HUDEP-2 (cell line): ENCODE data around the gene CGNL1.

Experiments
- DNase-seq, 76 experiments: peaks; one replicate each; lab custom pipeline; 2025; ENCODE audit not compliant: unreplicated experiment in 76 of 76; lab: John Stamatoyannopoulos, UW

CGNL1 gene

GRCh38 chr15:57418635-57419034 is 42.3 kb downstream of the CGNL1 start:
- DNase-seq, result no peak

DNA sequence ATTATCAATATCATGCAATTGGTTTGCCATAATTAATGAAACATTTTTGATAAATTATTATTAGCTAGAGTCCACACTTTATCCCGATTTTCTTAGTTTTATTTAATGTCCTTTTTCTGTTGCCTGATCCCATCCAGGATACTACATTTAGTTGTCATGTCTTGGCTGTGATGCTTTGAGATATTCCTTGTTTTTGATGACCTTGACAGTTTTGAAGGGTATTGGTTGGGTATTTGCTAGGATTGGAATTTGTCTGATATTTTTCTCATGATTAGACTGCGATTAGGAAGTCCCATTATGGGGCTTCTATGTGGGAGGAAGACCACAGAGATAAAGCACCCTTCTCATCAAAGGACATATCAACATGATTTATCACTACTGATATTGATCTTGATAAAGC is 43.0 kb downstream of the CGNL1 start:
- no peak for DNase-seq

DNA sequence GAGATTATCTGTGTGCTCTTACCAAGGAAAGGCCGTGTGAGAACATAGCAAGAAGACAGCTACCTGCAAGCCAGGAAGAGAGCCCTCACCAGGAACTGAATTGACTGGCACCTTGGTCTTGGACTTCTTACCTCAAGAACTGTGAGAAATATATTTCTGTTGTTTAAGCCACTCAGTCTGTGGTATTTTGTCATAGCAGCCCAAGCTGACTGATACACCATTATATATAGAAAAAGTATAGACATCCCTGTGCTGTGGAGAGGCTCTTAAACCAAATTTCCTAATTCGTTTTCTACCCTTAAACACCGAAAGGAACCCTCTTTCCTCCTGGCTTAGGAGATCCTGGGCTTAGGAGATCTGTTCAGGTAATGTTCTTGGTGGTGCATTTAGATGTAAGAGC is 44.8 kb downstream of the CGNL1 start:
- DNase-seq, result no peak

DNA sequence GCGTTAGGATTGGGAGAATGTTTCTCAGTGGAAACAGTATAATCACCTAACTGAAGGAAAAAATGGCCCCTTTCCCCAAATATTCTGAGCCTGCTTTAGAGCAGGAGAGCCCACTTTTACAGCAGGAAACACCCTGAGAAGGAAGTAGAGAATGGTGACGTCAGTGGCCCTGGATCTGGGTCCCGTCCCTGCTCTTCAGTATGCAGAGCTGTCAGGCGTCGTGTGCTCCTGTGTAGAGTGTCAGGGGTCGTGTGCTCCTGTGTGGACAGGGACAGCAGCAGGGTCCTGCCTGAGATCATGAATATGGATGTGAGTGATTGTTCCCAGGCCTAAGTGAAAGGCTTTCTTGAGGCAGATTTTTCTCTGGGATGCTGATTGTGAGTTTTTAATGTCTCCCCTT is 45.2 kb downstream of the CGNL1 start:
- no peak for DNase-seq

DNA sequence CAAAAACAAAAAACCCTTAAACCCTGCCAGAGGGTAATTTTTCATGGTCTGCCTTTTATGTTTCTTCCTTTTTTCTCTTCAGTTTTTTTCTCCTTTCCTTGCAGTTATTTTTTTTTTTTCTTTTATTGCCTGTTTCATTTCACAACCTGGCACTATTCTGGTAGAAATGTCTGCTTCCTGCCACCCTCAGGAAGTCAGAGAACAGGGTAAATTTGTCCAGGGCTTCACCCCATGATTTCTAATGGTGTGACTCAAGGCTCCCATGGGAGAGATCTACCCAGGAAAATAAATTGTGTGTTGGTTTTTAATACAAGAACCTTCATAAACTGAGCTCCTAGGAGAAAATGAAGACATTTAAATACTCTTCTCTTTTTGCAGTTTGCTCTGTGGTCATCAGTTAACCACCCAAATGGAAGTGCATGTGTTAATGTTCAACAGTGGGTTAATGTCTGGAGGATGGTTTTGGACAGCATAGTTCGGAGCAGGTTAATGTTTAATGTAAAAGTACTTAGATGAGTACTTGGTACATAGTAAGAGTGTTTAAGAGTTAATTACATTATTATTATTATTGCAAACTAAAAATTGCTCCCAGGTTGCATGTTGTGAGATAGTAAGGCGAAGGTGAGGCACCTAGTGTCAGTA is 45.9 kb downstream of the CGNL1 start:
- DNase-seq, result no peak

- no peak for DNase-seq
These were observed 47.4 kb downstream of the CGNL1 start for GRCh38 chr15:57423599-57424140.

GRCh38 chr15:57424628-57425405 is 48.5 kb downstream of the CGNL1 start:
- no peak for DNase-seq

GRCh38 chr15:57425842-57426241 is 49.5 kb downstream of the CGNL1 start:
- DNase-seq, result no peak

- no peak for DNase-seq
These were observed 51.1 kb downstream of the CGNL1 start for GRCh38 chr15:57427367-57427821.

DNA sequence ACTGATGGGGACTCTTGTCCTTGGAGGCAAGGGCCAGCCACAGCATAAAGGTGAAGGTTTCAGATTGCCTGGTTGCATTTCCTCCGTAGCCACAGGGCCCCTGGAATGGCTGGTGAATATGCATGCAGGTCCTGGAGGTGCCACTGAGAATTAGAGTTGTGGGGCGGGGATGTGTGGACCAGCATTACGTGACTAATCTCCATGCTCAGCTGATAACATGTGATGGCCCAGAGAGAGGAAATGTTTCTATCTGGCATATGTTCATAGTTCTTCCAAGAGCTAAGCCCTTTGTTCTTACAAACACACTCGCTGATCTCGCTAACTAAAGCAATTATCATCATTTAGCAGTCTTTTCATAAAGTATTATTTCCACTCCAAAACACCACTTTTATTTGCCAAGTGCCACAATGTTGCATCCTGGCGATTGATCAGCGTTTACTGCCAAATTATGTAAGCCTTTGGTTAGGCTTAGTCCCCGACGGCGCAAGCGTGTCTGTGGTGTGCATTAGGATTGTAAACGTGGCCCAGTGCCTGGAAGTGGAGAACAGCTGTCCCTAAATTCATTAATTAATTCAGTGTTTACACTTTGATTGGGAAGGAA is 55.9 kb downstream of the CGNL1 start:
- DNase-seq, result no peak

DNA sequence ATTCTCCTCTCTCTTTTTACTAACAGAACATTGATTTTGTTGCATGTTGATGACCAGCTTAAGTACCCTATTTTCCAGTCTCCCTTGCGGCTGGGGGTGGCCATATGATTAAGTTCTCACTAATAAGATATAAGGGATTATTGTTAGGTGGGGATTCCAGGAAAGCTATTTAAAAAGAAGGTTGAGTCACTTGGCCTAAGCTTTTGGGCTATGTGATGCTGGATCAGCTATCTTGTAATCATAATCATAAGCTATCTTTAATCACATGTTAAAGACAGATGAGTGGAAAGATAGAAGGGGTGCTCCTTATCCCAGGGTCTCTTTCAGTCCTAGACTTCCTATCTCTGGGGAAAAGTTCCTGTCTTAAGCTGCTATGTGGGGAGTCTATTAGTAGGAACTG is 59.9 kb downstream of the CGNL1 start:
- no peak for DNase-seq

GRCh38 chr15:57436961-57437360 is 60.7 kb downstream of the CGNL1 start:
- DNase-seq, result no peak

GRCh38 chr15:57437564-57437963 is 61.3 kb downstream of the CGNL1 start:
- DNase-seq, result no peak

- DNase-seq, result no peak
These were observed 61.9 kb downstream of the CGNL1 start for GRCh38 chr15:57438166-57438565.

DNA sequence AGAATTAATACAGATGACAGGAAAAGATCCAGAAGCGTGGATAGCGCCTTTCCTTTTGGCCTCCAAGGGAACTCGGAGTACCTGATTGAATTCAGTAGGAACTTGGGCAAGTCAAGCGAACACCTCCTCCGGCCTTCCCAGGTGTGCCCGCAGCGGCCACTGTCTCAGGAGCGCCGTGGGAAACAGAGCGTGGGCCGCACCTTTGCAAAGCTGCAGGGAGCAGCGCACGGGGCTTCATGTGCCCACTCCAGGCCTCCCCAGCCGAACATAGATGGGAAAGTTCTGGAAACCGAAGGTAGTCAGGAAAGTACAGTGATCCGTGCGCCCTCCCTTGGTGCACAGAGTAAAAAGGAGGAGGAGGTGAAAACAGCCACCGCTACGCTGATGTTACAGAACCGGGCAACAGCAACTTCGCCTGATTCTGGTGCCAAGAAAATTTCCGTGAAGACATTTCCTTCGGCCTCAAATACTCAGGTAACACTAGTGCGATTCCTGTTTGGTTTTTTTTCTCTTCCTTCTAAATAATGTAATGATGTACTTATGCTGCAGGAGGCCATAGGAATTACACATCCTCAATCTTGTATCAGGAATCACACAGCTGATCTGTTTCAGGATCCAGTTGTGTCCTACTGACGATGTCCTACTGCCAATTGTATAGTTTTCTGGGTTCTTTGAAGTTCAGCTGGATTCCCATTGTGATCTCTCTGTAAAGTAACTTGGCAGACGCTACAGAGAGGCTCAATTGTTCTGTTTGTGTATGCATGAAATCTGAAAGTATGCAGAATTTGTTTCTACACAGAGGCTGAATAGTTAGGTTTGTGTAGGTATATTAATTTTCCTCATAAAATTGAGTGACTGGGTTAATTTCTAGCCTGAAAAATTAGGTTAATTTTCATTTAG is 63.1 kb downstream of the CGNL1 start:
- no peak for DNase-seq

DNA sequence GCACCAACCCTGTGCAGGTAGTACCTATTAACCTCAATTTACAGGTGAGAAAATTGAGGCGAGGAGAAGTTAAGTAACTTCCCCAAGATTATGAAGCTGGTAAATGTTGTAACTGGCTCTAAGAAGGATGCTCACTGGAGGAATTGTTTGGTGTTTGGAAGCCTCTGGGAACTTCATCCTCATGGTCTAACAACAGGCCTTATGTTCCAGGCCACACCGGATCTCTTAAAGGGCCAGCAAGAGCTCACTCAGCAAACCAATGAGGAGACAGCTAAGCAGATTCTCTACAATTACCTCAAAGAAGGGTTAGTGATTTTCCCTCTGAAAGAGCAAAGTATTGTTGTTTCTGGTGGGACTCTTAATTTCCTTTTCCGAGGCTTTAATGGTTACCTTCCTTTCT is 63.9 kb downstream of the CGNL1 start:
- no peak for DNase-seq

DNA sequence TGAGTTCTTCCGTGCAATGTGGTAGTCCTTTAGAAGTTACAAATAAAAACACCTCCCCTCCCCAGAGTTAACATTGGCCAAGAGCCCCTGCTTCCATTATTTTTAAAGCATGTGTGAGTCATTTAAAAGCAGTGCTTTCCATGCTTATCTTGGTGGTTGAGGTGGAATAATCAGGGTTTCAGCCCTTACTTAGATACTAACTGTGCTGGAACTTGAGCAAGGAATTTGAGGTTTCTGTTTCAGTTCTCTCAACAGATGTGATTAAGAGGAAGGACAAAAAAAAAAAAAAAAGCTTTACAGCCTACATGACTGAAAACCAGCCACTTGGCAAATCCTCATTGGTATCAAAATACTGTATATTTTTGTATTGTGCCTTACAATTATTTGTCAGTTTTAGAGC is 64.5 kb downstream of the CGNL1 start:
- no peak for DNase-seq

GRCh38 chr15:57442335-57442734 is 66.0 kb downstream of the CGNL1 start:
- DNase-seq, result no peak

DNA sequence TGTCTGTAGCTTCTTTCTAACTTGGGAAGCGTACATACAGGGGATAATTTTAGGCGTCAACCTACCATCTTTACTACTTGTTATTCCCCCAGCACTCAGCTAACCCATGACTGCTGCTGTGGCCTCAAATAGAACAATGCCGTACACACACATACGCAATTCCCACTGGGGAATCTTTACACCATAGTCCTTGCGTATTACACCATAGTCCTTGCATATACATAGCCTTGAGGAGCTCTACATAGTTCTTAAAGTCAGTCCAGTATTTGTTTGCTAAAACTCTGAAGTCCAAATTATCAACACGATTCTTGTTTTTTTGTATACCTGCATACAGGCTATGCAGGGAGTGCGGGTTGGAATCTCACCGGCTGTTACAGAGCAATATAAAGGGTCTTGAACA is 67.2 kb downstream of the CGNL1 start:
- DNase-seq, result no peak

DNA sequence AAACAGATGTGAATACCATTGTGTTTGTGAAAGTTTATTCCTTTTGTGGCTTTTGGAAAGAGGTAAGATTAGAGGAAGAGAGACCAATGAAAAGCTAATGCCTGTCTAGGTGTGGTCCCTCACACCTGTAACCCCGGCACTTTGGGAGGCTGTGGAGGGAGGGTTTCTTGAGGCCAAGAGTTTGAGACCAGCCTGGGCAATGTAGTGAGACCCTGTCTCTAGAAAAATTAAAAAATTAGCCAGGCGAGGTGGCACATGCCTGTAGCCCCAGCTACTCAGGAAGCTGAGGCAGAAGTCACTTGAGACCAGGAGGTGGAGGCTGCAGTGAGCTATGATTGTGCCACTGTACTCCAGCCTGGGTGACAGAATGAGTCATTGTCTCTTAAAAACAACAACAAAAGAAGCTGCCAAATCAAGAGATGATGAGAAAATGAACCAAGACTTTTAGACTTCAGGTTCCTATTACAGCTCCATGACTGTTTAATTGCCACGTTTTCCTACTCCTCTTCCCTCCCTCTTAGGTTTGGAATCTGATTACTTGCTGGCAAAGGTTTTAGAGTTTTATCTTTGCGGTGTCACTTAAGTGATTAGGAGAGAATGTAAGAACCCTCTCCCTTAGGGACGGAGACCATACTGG is 68.7 kb downstream of the CGNL1 start:
- DNase-seq, result no peak
